PC-9 (cell line): ENCODE results near the gene PYGB. TPM values are rescaled to one million over a fixed set of nuclear protein-coding genes. Genes with fewer than 3 reads are reported as not detected.
"Not testable (repeated sequence)": the region's sequence is repeated elsewhere in the genome, so short reads cannot be mapped to it uniquely, and the experiment has no call there.

Experiments
- BruUV-seq: library from RNA; stranded (reverse); fragments of 400-500 nt; replicated peaks from 2 replicates; lab custom pipeline; 2021; lab: Mats Ljungman, UMichigan
- CTCF ChIA-PET: fragments of 300-600 bp; sonication (Branson Sonifier 250); formaldehyde crosslinking; loops from one replicate; lab custom pipeline; 2022; ENCODE audit warnings: antibody characterized with exemption; lab: Charles Lee
- POLR2A ChIA-PET: fragments of 300-600 bp; sonication (Branson Sonifier 250); formaldehyde crosslinking; loops from one replicate; lab custom pipeline; 2022; ENCODE audit warnings: antibody characterized with exemption; ENCODE audit not compliant: unreplicated experiment; lab: Charles Lee
- DNase-seq, 2 experiments: peaks; one replicate each; pipeline versions ENCODE4 v3.0.0 to v3.0.0-alpha.2; 2015 to 2022; ENCODE audit warnings: mixed read lengths in 1 of 2
- H2AFZ ChIP-seq: fragments of 200-600 bp; sonication (generic); 2 replicates; pipeline ENCODE4 v1.8.1; 2017; ENCODE audit warnings: antibody characterized with exemption
- H3F3A ChIP-seq: fragments of 200-600 bp; sonication (generic); 2 replicates; pipeline ENCODE4 v1.8.1; 2017; ENCODE audit warnings: antibody characterized with exemption, mild to moderate bottlenecking, low read depth; ENCODE audit not compliant: insufficient read depth
- H3K27ac ChIP-seq: fragments of 200-600 bp; sonication (generic); 2 replicates; pipeline ENCODE4 v1.6.1; 2016; ENCODE audit warnings: mixed run types
- H3K27me3 ChIP-seq: fragments of 200-600 bp; sonication (generic); 2 replicates; pipeline ENCODE4 v1.6.1; 2016; ENCODE audit warnings: low read depth, mixed run types; ENCODE audit not compliant: insufficient read depth
- H3K36me3 ChIP-seq: fragments of 200-600 bp; sonication (generic); 2 replicates; pipeline ENCODE4 v1.6.1; 2016; ENCODE audit warnings: low read depth, mixed run types
- H3K4me1 ChIP-seq: fragments of 200-600 bp; sonication (generic); replicated peaks from 2 replicates; pipeline ENCODE4 v1.6.1; 2016; ENCODE audit warnings: mixed run types; ENCODE audit not compliant: insufficient read depth
- H3K4me2 ChIP-seq: fragments of 200-600 bp; sonication (generic); 2 replicates; pipeline ENCODE4 v1.6.1; 2017; ENCODE audit warnings: mixed run types
- H3K4me3 ChIP-seq: fragments of 200-600 bp; sonication (generic); 2 replicates; pipeline ENCODE4 v1.6.1; 2016; ENCODE audit warnings: mixed run types
- H3K79me2 ChIP-seq: fragments of 200-600 bp; sonication (generic); 2 replicates; pipeline ENCODE4 v1.6.1; 2017; ENCODE audit warnings: low read depth, mixed run types
- H3K9me2 ChIP-seq: fragments of 200-600 bp; sonication (generic); 2 replicates; pipeline ENCODE4 v1.8.1; 2017; ENCODE audit warnings: mild to moderate bottlenecking; ENCODE audit not compliant: insufficient read depth
- H3K9me3 ChIP-seq: fragments of 200-600 bp; sonication (generic); 2 replicates; pipeline ENCODE4 v1.8.1; 2016; ENCODE audit warnings: low read depth; ENCODE audit not compliant: insufficient read depth
- H4K20me1 ChIP-seq: fragments of 200-600 bp; sonication (generic); 2 replicates; pipeline ENCODE4 v1.8.1; 2017; ENCODE audit not compliant: insufficient read depth
- EZH2 ChIP-seq: fragments of 200-600 bp; sonication (generic); IDR thresholded peaks from 2 replicates; pipeline ENCODE4 v1.8.0; 2017; ENCODE audit warnings: antibody characterized with exemption, low read depth
- intact Hi-C: fragments of 100-400 bp; cut with micrococcal nuclease; formaldehyde crosslinking; loops from one replicate; pipeline ENCODE4 v1.10.0; 2022; ENCODE audit not compliant: unreplicated experiment
- total RNA-seq: library from RNA; stranded (reverse); gene quantifications from 2 replicates; pipeline ENCODE4 v1.2.3, GENCODE V29; 2021
- TF ChIP-seq, protein P1 (sequence below): fragments of 200-600 bp; sonication (generic); conservative IDR thresholded peaks from 2 replicates; pipeline ENCODE4 v1.6.1; 2017; ENCODE audit warnings: mixed run types, antibody characterized with exemption, mild to moderate bottlenecking, moderate library complexity

The PYGB gene
- total RNA-seq, 1 experiment from 2014 or later = 133 TPM

DNA sequence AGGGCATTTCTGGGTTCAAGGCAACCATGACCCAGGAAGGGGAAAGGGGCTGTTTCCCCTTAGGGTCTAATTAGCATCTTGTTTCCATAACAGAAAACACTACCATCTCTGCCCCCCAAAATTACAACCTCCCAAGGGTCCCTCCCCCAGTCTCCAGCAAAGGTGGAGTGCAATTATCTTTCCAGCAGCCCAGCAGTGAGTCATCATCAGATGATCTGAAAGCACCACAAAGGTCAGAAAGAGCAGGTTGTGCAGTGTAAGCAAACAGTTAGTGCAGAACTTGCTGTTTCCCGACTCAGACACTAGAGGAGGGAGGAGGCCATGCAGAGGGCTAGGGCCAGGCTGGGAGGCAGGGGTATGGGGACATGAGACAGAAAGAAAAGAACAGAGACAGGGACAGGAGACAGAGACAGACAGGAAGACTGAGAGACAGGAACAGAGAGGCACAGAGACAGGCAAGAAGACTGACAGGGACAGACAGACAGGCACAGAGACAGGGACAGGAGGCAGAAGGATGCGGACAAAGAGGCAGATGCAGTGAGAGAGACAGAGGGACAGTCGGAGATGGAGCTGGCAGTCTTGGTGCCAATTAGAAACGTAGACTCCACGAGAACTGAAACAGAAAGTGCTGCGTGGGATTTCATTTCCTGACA is 62.5 kb downstream of the PYGB start:
- BruUV-seq = no TSS peak
- ChIA-PET CTCF (interaction anchor here (0.6 to 1.3 kb wide), 3 partner anchors 88 to 317 kb away, joined by 3 to 4 read pairs (median 3); no protein-coding TSS in a partner anchor), POLR2A (no interaction called here)
- no peaks in the 10 kb centered on the region for H3K9me3 ChIP-seq
- peak overlapping the region; percentile 80 for H3K27ac ChIP-seq
- no peaks in the 10 kb centered on the region for H3K27me3 ChIP-seq
- H4K20me1 ChIP-seq = no peaks in the 10 kb centered on the region
- H3K36me3 ChIP-seq = no peaks in the 10 kb centered on the region
- H3K79me2 ChIP-seq = no peaks in the 10 kb centered on the region
- H3F3A ChIP-seq = peaks cover 15% of the 10 kb centered on the region; the same call in 1 of the 2 replicates
- peaks cover 43% of the 10 kb centered on the region for H3K4me1 ChIP-seq
- H2AFZ ChIP-seq = no peak overlapping the region
- no peak for TF ChIP-seq EZH2
- TF ChIP-seq, protein P1, sequence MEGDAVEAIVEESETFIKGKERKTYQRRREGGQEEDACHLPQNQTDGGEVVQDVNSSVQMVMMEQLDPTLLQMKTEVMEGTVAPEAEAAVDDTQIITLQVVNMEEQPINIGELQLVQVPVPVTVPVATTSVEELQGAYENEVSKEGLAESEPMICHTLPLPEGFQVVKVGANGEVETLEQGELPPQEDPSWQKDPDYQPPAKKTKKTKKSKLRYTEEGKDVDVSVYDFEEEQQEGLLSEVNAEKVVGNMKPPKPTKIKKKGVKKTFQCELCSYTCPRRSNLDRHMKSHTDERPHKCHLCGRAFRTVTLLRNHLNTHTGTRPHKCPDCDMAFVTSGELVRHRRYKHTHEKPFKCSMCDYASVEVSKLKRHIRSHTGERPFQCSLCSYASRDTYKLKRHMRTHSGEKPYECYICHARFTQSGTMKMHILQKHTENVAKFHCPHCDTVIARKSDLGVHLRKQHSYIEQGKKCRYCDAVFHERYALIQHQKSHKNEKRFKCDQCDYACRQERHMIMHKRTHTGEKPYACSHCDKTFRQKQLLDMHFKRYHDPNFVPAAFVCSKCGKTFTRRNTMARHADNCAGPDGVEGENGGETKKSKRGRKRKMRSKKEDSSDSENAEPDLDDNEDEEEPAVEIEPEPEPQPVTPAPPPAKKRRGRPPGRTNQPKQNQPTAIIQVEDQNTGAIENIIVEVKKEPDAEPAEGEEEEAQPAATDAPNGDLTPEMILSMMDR = peak; percentile 68
- DNase-seq = peak; percentile 71 to 91
- peak overlapping the region; percentile 77 for H3K4me2 ChIP-seq
- H3K4me3 ChIP-seq = peak overlapping the region; percentile 39; the same call in 1 of the 2 replicates
- H3K9me2 ChIP-seq = no peaks in the 10 kb centered on the region
- intact Hi-C loops = loop anchor here (1.0 to 2.0 kb wide), 4 partner anchors 56 to 318 kb away; partner anchors contain the start of genes ABHD12 and APMAP

DNA sequence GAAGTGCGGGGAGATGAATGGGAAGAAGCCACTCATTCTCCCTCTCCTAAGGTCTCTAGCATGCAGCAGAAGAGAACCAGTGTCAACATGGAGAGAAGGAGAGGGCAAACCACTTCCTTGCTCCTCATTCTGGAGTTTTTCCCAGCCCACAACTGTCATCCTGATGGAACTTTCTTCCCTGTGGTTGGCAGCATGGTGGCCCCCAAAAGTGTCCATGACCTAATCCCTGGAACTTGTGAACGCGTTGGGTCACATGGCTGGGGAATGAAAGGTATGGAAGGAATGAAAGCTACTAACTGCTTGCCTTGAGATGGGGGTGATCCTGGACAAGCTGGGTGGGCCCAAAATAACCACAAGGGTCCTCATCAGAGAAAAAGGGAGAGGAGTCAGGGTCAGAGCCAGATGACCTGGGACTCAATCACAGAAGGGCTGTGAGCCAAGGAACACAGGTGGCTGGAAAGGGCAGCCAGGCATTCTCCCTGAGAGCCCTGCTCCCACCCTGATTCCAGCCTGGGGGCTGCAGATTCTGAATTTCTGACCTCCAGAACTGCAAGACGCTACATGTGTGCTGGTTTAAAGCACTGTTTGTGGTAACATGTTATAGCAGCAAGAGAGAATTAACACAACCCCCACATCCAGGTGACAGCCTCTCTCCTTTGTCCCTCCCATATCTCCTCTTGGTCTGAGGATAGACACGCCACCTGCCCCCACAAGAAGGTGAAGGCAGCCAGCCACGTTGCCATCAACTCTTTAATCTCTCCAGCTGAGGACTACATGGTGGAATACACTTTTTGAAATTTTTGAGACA is 63.2 kb downstream of the PYGB start:
- CTCF ChIA-PET = interaction anchor here (0.6 to 0.7 kb wide), 3 partner anchors 88 to 317 kb away, joined by 3 to 5 read pairs (median 4); no protein-coding TSS in a partner anchor
- Histone ChIP-seq H3K4me2 (peak overlapping the region; percentile 77), H3K27me3 (no peaks in the 10 kb centered on the region), H3K9me3 (no peaks in the 10 kb centered on the region), H3K79me2 (no peaks in the 10 kb centered on the region), H4K20me1 (no peaks in the 10 kb centered on the region), H3F3A (peaks cover 15% of the 10 kb centered on the region; the same call in 1 of the 2 replicates), H3K4me1 (peaks cover 51% of the 10 kb centered on the region), H3K27ac (peak overlapping the region; percentile 80; the same call in 1 of the 2 replicates), H3K9me2 (no peaks in the 10 kb centered on the region), H3K36me3 (no peaks in the 10 kb centered on the region), H2AFZ (no peak overlapping the region), H3K4me3 (no peak overlapping the region)
- no TSS peak for BruUV-seq
- TF ChIP-seq EZH2 = no peak
- TF ChIP-seq, protein P1 = no peak
- POLR2A ChIA-PET = interaction anchor here (0.6 kb wide), 1 partner anchor 72 kb away, joined by 24 read pairs; no protein-coding TSS in a partner anchor
- DNase-seq = peak in 1 of 2 experiments; percentile 44
- intact Hi-C loops = loop anchor here (1.0 to 2.0 kb wide), 4 partner anchors 56 to 318 kb away; partner anchors contain the start of genes ABHD12 and APMAP

DNA sequence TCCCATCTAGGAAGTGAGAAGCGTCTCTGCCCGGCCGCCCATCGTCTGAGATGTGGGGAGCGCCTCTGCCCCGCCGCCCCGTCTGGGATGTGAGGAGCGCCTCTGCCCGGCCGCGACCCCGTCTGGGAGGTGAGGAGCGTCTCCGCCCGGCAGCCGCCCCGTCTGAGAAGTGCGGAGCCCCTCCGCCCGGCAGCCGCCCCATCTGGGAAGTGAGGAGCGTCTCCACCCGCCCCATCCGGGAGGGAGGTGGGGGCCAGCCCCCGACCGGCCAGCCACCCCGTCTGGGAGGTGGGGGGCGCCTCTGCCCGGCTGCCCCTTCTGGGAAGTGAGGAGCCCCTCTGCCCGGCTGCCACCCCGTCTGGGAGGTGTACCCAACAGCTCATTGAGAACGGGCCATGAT is 64.8 kb downstream of the PYGB start:
- H4K20me1 ChIP-seq, H3K36me3 ChIP-seq, DNase-seq, H3K79me2 ChIP-seq, CTCF ChIA-PET, H3K9me3 ChIP-seq, H3K4me3 ChIP-seq, intact Hi-C loops, POLR2A ChIA-PET, BruUV-seq, H3K9me2 ChIP-seq, H3K4me2 ChIP-seq, H3K27me3 ChIP-seq, H2AFZ ChIP-seq, H3K27ac ChIP-seq: not testable (repeated sequence)
- Histone ChIP-seq H3K4me1 (peaks cover 51% of the 10 kb centered on the region), H3F3A (peaks cover 15% of the 10 kb centered on the region; the same call in 1 of the 2 replicates)
